Subcutaneous preadipocyte (primary cell): ENCODE measurements around the gene STX18. TPM values are rescaled to one million over a fixed set of nuclear protein-coding genes. Genes with fewer than 3 reads are reported as not detected.

Experiments
- total RNA-seq: library from RNA; depleted of rRNA; stranded (reverse); fragments of >200 nt; gene quantifications from 2 replicates; pipeline ENCODE4 v1.2.3, GENCODE V29; 2012

The STX18 gene
- total RNA-seq, result 20.6 and 20.9 TPM in 2 replicates

GRCh38 chr4:4541661-4542570, at the start of gene STX18:
TSS of gene STX18 (minus strand) at chr4:4542048. CDS start at chr4:4541964, 84 bp downstream.

GRCh38 chr4:4386736-4387392, 155.0 kb downstream of the STX18 start, which contains the start of gene NSG1:
TSS of gene NSG1 (plus strand) at chr4:4387102. CDS start at chr4:4387630, 528 bp downstream.

Other genes with a start within 250 kb of the STX18 start
- gene NSG1, start 154.9 kb downstream of the STX18 start, total RNA-seq, result 0.20 TPM in 1 of 2 replicates, not detected in the other